Measurements from ENCODE around the gene BCL2. TPM values are rescaled to one million over a fixed set of nuclear protein-coding genes. Genes with fewer than 3 reads are reported as not detected.

BCL2 gene
- total RNA-seq, 4 donors from 2014 or later = 16.2 to 54.5 (median 20.7) TPM

DNA sequence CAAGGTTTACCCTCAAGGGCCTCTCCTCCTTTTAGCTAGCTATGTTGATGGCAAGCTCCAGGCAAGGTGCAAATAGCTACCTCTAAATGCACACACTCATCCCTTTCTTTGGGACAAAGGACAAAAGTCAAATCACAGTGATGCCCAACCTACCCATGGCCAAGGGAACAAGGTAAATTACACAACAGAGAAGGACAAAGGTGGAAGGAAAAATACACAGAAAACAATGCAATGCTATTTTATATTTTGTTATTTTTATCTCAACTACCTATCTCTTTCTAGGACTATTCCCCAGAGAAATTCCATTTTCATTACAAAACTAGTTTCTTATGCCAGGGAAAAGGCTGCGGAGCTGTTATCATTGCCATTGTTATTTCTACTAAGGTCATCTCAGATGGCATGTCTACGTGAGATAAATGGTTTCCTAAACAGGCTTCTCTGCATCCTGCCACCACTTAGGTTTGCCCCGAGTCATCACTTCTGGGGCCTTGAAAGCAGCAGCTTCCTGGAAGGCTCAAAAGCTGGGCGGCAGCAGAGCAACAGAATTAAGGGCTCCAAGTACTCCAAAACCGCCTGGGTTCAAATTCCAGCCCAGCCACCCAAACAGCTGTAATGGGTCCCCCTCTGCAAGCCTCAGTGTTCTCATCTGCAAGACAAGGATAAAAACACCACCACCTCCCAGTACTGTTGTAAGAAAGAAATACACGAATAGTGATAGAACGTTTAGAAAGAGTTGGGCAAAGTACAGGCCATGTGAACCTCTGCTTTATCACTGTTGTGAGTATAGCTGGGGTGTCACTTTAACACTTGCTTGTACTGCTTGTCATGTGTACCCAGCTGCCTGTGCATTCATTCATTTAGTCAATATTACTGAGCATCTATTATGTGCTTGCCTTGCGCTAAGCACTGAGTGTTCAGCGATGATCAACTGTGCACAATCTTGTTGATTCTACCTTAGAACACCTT is 20.9 kb downstream of the BCL2 start:
- TF ChIP-seq POLR2A (IDR thresholded peaks at IDR 0.05) (no peak), CTCF (IDR thresholded peaks at IDR 0.05) (no peak)
- H3K4me1 ChIP-seq = peaks cover 0 to 24% (median 8%) of the 10 kb centered on the region in 4 donors
- peak overlapping the region in 3 of 4 donors; percentile 8 to 55 (median 51) for H3K27ac ChIP-seq
- no peak overlapping the region for H3K4me3 ChIP-seq
- no peaks in the 10 kb centered on the region for H3K9me3 ChIP-seq
- DNase-seq = peak in 1 of 3 donors; percentile 66
- H3K27me3 ChIP-seq = no peaks in the 10 kb centered on the region
- H3K36me3 ChIP-seq = no peaks in the 10 kb centered on the region

DNA sequence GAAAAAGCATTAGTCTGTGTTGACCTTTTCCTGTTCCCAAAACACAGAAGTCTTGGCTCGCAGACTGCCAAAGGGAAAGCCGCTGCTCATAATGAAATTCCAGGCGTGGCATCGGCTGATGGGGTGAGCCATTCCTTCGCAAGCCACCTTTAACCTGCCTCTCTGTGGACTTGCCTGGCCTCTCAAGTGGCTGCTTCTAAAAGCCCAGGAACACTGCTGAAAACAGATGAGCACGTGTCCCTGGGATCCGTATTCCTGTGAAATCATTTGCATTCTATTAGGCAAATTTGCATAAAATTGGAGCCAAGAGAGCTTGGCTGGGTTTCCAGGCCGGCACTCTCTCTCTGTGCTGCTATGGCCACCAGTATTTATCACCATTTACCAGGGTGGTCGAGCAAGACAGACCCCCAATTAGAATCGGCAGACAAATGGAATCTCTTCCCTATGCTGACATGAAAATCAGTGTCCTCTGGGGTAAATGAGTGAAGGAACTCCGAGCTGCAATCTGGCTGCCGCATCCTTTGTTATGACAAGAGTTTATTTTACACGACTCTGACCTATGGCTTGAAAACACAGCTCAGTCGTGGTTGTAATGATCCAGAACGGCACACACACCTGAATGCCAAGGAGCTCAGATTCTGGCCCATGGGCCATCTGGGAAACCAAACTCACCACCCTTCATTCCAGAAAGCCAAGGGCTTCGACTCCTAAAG is 21.7 kb downstream of the BCL2 start:
- Histone ChIP-seq H3K9me3 (no peaks in the 10 kb centered on the region), H3K36me3 (no peaks in the 10 kb centered on the region), H3K27ac (no peak overlapping the region), H3K4me1 (peaks cover 0 to 16% (median 12%) of the 10 kb centered on the region in 4 donors), H3K27me3 (no peaks in the 10 kb centered on the region), H3K4me3 (no peak overlapping the region)
- TF ChIP-seq CTCF (IDR thresholded peaks at IDR 0.05) (no peak), POLR2A (IDR thresholded peaks at IDR 0.05) (no peak)
- DNase-seq = no peak

- H3K27ac ChIP-seq = peak overlapping the region in 1 of 4 donors; percentile 73
- DNase-seq = no peak
These were observed 25.6 kb downstream of the BCL2 start for GRCh38 chr18:63293935-63294334.

GRCh38 chr18:63292831-63293683 is 26.5 kb downstream of the BCL2 start:
- peak in 2 of 3 donors; percentile 73 to 78 for DNase-seq
- Histone ChIP-seq H3K27ac (peak overlapping the region in 2 of 4 donors; percentile 23 to 73), H3K9me3 (no peaks in the 10 kb centered on the region), H3K4me3 (no peak overlapping the region), H3K27me3 (no peaks in the 10 kb centered on the region), H3K36me3 (no peaks in the 10 kb centered on the region), H3K4me1 (peaks cover 0 to 10% (median 6%) of the 10 kb centered on the region in 4 donors)
- no peak for TF ChIP-seq CTCF (IDR thresholded peaks at IDR 0.05)
- TF ChIP-seq POLR2A (IDR thresholded peaks at IDR 0.05) = no peak

More at GRCh38 chr18:63293935-63294334, 25.6 kb downstream of the BCL2 start:
- no peak for TF ChIP-seq POLR2A (IDR thresholded peaks at IDR 0.05)
- no peak for TF ChIP-seq CTCF (IDR thresholded peaks at IDR 0.05)
- Histone ChIP-seq H3K4me3 (no peak overlapping the region), H3K9me3 (no peaks in the 10 kb centered on the region), H3K27me3 (no peaks in the 10 kb centered on the region), H3K4me1 (peaks cover 0 to 13% (median 9%) of the 10 kb centered on the region in 4 donors), H3K36me3 (no peaks in the 10 kb centered on the region)

- H3K4me1 ChIP-seq = peaks cover 0 to 18% (median 7%) of the 10 kb centered on the region in 4 donors
These were observed 28.3 kb downstream of the BCL2 start for GRCh38 chr18:63291278-63291677.

More at GRCh38 chr18:63291278-63291677, 28.3 kb downstream of the BCL2 start:
- no peaks in the 10 kb centered on the region for H3K9me3 ChIP-seq
- peak overlapping the region in 1 of 4 donors; percentile 73 for H3K27ac ChIP-seq
- TF ChIP-seq POLR2A (IDR thresholded peaks at IDR 0.05) (no peak), CTCF (IDR thresholded peaks at IDR 0.05) (no peak)
- no peak for DNase-seq
- no peaks in the 10 kb centered on the region for H3K27me3 ChIP-seq
- H3K4me3 ChIP-seq = no peak overlapping the region
- H3K36me3 ChIP-seq = no peaks in the 10 kb centered on the region

Measured in Peyer's patch (tissue), 4 donors.